ENCODE results near the gene PI4KA. TPM values are rescaled to one million over a fixed set of nuclear protein-coding genes. Genes with fewer than 3 reads are reported as not detected.

Gene PI4KA
- total and polyA plus RNA-seq, 2 of the 13 experiments (the other 11 are each of a cell fraction or from before 2014, with no cell fraction given): 27.4 to 56.4 TPM

- TF ChIP-seq SIX1 (CRISPR knock-in tag; IDR thresholded peaks at IDR 0.05; ENCODE audit: borderline replicate concordance): peak; percentile 74
- TF ChIP-seq ESRRA (CRISPR knock-in tag; IDR thresholded peaks at IDR 0.05; ENCODE audit: low read depth): no peak
- TF ChIP-seq ZNF644 (CRISPR knock-in tag; IDR thresholded peaks at IDR 0.05; ENCODE audit: low read depth): peak; percentile 22; the same call in 1 of the 2 replicates
- TF ChIP-seq, protein P1, sequence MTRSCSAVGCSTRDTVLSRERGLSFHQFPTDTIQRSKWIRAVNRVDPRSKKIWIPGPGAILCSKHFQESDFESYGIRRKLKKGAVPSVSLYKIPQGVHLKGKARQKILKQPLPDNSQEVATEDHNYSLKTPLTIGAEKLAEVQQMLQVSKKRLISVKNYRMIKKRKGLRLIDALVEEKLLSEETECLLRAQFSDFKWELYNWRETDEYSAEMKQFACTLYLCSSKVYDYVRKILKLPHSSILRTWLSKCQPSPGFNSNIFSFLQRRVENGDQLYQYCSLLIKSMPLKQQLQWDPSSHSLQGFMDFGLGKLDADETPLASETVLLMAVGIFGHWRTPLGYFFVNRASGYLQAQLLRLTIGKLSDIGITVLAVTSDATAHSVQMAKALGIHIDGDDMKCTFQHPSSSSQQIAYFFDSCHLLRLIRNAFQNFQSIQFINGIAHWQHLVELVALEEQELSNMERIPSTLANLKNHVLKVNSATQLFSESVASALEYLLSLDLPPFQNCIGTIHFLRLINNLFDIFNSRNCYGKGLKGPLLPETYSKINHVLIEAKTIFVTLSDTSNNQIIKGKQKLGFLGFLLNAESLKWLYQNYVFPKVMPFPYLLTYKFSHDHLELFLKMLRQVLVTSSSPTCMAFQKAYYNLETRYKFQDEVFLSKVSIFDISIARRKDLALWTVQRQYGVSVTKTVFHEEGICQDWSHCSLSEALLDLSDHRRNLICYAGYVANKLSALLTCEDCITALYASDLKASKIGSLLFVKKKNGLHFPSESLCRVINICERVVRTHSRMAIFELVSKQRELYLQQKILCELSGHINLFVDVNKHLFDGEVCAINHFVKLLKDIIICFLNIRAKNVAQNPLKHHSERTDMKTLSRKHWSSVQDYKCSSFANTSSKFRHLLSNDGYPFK (CRISPR knock-in tag; IDR thresholded peaks at IDR 0.05; ENCODE audit: borderline replicate concordance): no peak
- TF ChIP-seq CREB1 (IDR thresholded peaks at IDR 0.05): peak; percentile 51; the same call in 1 of the 2 replicates
- TF ChIP-seq CREB1 (CRISPR knock-in tag; IDR thresholded peaks at IDR 0.05): peak; percentile 86
- TF ChIP-seq ZBTB2 (CRISPR knock-in tag; IDR thresholded peaks at IDR 0.05; ENCODE audit: low read depth): no peak
- TF ChIP-seq ZFX (CRISPR knock-in tag; IDR thresholded peaks at IDR 0.05; ENCODE audit: low read depth): peak; percentile 45; the same call in 1 of the 2 replicates
- TF ChIP-seq ZBTB33 (CRISPR knock-in tag; IDR thresholded peaks at IDR 0.05): peak; percentile 6; the same call in 1 of the 2 replicates
- no peak for TF ChIP-seq EHMT2 (IDR thresholded peaks at IDR 0.05; ENCODE audit: borderline replicate concordance, low read depth, low read length)
- TF ChIP-seq ZSCAN30 (CRISPR knock-in tag; IDR thresholded peaks at IDR 0.05): 0 out of 2 replicates have a peak, but pooled peaks have one; percentile 55
- TF ChIP-seq RBAK (CRISPR knock-in tag; IDR thresholded peaks at IDR 0.05): no peak
- TF ChIP-seq ZNF737 (CRISPR knock-in tag; IDR thresholded peaks at IDR 0.05; ENCODE audit: borderline replicate concordance): no peak
- TF ChIP-seq HOXD1 (CRISPR knock-in tag; IDR thresholded peaks at IDR 0.05): peak; percentile 84; the same call in 1 of the 2 replicates
- no peak for TF ChIP-seq NR3C1 (CRISPR knock-in tag; IDR thresholded peaks at IDR 0.05)
- TF ChIP-seq ZNF350 (CRISPR knock-in tag; IDR thresholded peaks at IDR 0.05; ENCODE audit: borderline replicate concordance, low read depth): no peak
- no peak for TF ChIP-seq ZNF547 (CRISPR knock-in tag; IDR thresholded peaks at IDR 0.05)
- TF ChIP-seq MAFK (conservative IDR thresholded peaks at IDR 0.05 in 1 of 2, IDR thresholded peaks at IDR 0.05 in 1 of 2; ENCODE audit: low read length in 2 of 2): peak; percentile 94 to 96
- peak; percentile 81 for TF ChIP-seq ZBTB7B (CRISPR knock-in tag; IDR thresholded peaks at IDR 0.05)
- TF ChIP-seq ZNF205 (CRISPR knock-in tag; IDR thresholded peaks at IDR 0.05): peak; percentile 84; the same call in 1 of the 2 replicates
- TF ChIP-seq ZNF207 (IDR thresholded peaks at IDR 0.05; ENCODE audit: borderline replicate concordance): no peak
- no peak for TF ChIP-seq SP4 (CRISPR knock-in tag; IDR thresholded peaks at IDR 0.05)
Measured at GRCh38 chr22:20777420-20778177, 81.0 kb downstream of the PI4KA start (continued).

All from HepG2 (cell line).